Measurements from ENCODE around the gene GUCA1C. TPM values are rescaled to one million over a fixed set of nuclear protein-coding genes. Genes with fewer than 3 reads are reported as not detected.

Gene GUCA1C
- total RNA-seq, 6 experiments from 2014 or later: not detected

DNA sequence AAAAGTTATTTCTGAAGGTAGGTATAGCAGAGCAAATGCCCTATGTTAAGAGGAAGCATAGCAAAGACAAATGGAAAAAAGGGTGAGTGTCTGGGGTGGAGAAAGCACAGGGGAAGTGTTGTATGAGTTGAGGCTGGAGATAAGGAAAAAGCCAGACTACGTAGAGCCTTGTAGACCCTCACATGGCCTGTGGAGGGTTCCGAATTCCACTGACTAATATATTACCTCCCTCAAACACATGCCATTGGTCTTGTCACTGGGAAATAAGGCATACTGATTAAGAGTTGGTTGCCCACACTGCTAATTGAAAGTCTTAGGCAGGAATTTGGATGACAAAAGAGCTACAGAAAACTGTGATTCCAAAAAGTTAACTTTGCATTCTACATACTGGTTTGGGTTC is 65.9 kb downstream of the GUCA1C start:
- no peak overlapping the region for H3K27ac Mint-ChIP-seq
- TF ChIP-seq, protein P1, sequence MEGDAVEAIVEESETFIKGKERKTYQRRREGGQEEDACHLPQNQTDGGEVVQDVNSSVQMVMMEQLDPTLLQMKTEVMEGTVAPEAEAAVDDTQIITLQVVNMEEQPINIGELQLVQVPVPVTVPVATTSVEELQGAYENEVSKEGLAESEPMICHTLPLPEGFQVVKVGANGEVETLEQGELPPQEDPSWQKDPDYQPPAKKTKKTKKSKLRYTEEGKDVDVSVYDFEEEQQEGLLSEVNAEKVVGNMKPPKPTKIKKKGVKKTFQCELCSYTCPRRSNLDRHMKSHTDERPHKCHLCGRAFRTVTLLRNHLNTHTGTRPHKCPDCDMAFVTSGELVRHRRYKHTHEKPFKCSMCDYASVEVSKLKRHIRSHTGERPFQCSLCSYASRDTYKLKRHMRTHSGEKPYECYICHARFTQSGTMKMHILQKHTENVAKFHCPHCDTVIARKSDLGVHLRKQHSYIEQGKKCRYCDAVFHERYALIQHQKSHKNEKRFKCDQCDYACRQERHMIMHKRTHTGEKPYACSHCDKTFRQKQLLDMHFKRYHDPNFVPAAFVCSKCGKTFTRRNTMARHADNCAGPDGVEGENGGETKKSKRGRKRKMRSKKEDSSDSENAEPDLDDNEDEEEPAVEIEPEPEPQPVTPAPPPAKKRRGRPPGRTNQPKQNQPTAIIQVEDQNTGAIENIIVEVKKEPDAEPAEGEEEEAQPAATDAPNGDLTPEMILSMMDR (IDR thresholded peaks at IDR 0.05): no peak
- no peaks in the 10 kb centered on the region for H3K9me3 Mint-ChIP-seq
- no peak overlapping the region for H3K4me3 Mint-ChIP-seq
- no peaks in the 10 kb centered on the region for H3K4me1 Mint-ChIP-seq (ENCODE audit: low read depth)
- no peaks in the 10 kb centered on the region; the same call in 1 of the 2 replicates for H3K27me3 Mint-ChIP-seq (ENCODE audit: insufficient read depth)
- H3K36me3 Mint-ChIP-seq (ENCODE audit: low read depth): no peaks in the 10 kb centered on the region
- DNase-seq: no peak

DNA sequence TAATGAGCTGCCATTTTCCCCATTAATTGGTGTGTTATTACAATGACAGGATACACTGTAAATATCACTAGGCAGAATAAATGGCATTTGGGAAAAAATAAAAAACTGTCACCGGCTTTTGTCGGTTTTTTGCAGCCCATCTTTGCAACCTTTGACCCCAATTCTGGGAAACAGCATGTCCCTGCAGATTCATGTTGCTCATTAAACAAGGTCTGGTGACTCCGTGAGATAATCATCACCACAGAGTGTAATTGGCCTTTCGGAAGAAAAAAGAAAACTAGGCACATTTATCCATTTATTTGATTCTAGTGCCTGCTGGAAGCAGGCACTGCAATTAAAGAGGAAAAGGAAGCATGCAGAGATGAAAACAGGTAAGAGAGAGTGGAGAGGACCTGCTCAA is 66.6 kb downstream of the GUCA1C start:
- no peaks in the 10 kb centered on the region; the same call in 1 of the 2 replicates for H3K27me3 Mint-ChIP-seq (ENCODE audit: insufficient read depth)
- H3K27ac Mint-ChIP-seq: no peak overlapping the region
- TF ChIP-seq, protein P1 (IDR thresholded peaks at IDR 0.05): no peak
- DNase-seq: no peak
- no peaks in the 10 kb centered on the region for H3K4me1 Mint-ChIP-seq (ENCODE audit: low read depth)
- no peak overlapping the region for H3K4me3 Mint-ChIP-seq
- H3K9me3 Mint-ChIP-seq: no peaks in the 10 kb centered on the region
- no peaks in the 10 kb centered on the region for H3K36me3 Mint-ChIP-seq (ENCODE audit: low read depth)

DNA sequence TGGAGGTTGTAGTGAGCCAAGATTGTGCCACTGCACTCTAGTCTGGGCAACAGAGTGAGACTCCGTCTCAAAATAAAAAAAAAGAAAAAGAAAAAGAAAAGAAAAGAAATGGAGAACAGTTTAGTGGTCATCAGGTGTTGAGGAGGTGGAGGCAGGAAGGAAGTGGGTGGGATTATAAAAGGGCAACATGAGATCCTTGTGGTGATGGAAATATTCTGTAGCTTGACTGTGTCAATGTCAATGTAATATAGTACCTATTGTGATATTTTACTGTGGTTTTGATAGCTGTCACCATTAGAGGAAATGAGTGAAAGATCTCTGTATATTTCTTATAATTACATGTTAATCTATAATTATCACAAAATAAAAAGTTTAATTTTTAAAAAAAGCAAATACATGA is 70.3 kb downstream of the GUCA1C start:
- no peak for DNase-seq
- Mint-ChIP-seq H3K4me1 (ENCODE audit: low read depth) (no peaks in the 10 kb centered on the region), H3K36me3 (ENCODE audit: low read depth) (no peaks in the 10 kb centered on the region), H3K9me3 (peaks cover 11% of the 10 kb centered on the region), H3K27me3 (ENCODE audit: insufficient read depth) (no peaks in the 10 kb centered on the region; the same call in 1 of the 2 replicates), H3K4me3 (no peak overlapping the region), H3K27ac (no peak overlapping the region)
- TF ChIP-seq, protein P1 (IDR thresholded peaks at IDR 0.05): no peak

DNA sequence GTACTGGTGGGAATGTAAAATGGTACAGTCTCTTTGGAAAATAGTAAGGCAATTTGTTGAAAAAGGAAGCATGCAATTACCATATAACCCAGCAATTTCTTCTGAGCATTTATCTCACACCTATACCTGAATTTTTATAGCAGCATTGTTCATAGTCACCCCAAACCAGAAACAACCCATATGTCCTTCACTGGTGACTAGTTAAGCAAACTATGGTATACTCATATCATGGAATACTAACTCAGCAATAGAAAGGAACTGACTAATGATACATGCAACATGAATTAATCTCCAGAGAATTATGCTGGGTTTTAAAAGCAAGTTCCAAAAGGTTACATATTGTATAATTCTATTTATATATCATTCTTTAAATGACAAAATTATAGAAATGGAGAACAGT is 70.9 kb downstream of the GUCA1C start:
- Mint-ChIP-seq H3K4me1 (ENCODE audit: low read depth) (no peaks in the 10 kb centered on the region), H3K9me3 (peaks cover 11% of the 10 kb centered on the region), H3K27ac (no peak overlapping the region), H3K4me3 (no peak overlapping the region), H3K27me3 (ENCODE audit: insufficient read depth) (no peaks in the 10 kb centered on the region; the same call in 1 of the 2 replicates), H3K36me3 (ENCODE audit: low read depth) (no peaks in the 10 kb centered on the region)
- TF ChIP-seq, protein P1 (IDR thresholded peaks at IDR 0.05): no peak
- DNase-seq: no peak

DNA sequence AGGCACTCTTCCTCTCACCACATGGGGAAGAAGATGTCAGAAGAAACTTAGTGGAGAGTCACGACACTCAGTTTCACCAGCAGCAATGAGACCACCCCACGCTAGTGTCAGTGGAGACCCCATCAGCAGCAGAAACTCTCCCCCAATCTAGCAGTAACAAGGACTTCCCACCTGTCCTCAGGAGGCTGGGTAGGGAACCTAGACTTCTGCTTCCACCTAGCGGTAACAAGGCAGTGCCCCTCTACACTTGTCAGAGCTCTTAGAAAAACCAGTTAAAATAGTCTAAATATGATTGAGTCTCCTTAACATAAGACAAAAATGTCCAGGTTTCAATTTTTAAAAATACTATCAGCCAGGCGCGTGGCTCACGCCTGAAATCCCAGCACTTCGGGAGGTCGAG is 73.8 kb downstream of the GUCA1C start:
- Mint-ChIP-seq H3K4me1 (ENCODE audit: low read depth) (no peaks in the 10 kb centered on the region), H3K4me3 (no peak overlapping the region), H3K27me3 (ENCODE audit: insufficient read depth) (no peaks in the 10 kb centered on the region; the same call in 1 of the 2 replicates), H3K9me3 (peaks cover 11% of the 10 kb centered on the region), H3K27ac (no peak overlapping the region), H3K36me3 (ENCODE audit: low read depth) (no peaks in the 10 kb centered on the region)
- TF ChIP-seq, protein P1 (IDR thresholded peaks at IDR 0.05): no peak
- no peak for DNase-seq

DNA sequence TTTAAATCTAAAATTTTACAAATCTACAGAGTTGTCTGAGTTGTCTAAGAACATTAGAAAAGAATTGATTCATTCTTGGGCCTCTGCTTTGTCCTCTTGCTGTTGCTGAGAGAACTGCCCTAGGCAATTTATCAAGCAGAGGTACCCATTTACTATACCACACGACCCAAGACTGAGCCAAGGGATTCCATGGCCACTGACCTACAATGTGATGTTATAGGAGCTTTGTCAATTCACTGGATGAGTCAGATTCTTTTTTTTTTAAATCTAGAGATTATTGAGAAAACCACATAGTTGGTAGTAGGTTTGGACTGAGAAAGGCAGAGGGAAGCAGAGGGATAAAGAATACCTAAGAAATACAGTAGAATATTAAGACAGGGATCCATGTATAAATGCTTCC is 75.8 kb downstream of the GUCA1C start:
- no peaks in the 10 kb centered on the region; the same call in 1 of the 2 replicates for H3K27me3 Mint-ChIP-seq (ENCODE audit: insufficient read depth)
- H3K27ac Mint-ChIP-seq: no peak overlapping the region
- no peak for DNase-seq
- H3K36me3 Mint-ChIP-seq (ENCODE audit: low read depth): no peaks in the 10 kb centered on the region
- H3K4me1 Mint-ChIP-seq (ENCODE audit: low read depth): no peaks in the 10 kb centered on the region
- peaks cover 11% of the 10 kb centered on the region for H3K9me3 Mint-ChIP-seq
- no peak overlapping the region for H3K4me3 Mint-ChIP-seq
- TF ChIP-seq, protein P1 (IDR thresholded peaks at IDR 0.05): no peak

Data from HFFc6 (cell line).